ENCODE measurements around the gene TMEM120A. TPM values are rescaled to one million over a fixed set of nuclear protein-coding genes. Genes with fewer than 3 reads are reported as not detected.

TMEM120A gene
- total and polyA plus RNA-seq, 2 experiments from 2014 or later, result 12.7 to 22.3 TPM

DNA sequence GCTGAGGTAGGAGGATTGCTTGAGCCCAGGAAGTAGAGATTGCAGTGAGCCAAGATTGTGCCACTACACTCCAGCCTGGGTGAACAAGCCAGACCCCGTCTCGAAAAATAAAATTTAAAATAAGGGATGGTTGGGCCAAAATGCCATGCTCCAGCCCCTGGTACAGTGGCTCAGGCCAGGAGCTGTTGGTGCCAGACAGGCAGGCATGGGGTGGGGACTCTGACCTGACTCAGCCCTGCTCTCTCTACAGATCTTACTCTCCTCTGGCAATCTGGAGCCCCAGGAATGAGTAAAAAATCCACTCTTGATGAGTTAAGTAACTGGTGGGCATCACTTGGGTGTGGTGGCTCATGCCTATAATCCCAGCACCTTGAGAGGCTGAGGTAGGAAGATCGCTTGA is 8.4 kb upstream of the TMEM120A start:
- no peak overlapping the region for H3K4me3 ChIP-seq
- DNase-seq (ENCODE audit: low spot score) (no peak), ATAC-seq (no peak)
- no peaks in the 10 kb centered on the region; the same call in 1 of the 2 replicates for H4K20me1 ChIP-seq (replicated peaks; ENCODE audit: insufficient read depth)
- no peak overlapping the region for H3K4me2 ChIP-seq
- H3K36me3 ChIP-seq (ENCODE audit: insufficient read depth), result no peaks in the 10 kb centered on the region; the same call in 1 of the 2 replicates
- Mint-ChIP-seq H3K36me3 (ENCODE audit: low read depth) (peaks cover 8% of the 10 kb centered on the region), H3K27ac (no peak overlapping the region), H3K9me3 (no peaks in the 10 kb centered on the region; the same call in 1 of the 3 replicates), H3K27me3 (ENCODE audit: insufficient read depth, low read depth, poor library complexity) (no peaks in the 10 kb centered on the region), H3K4me3 (no peak overlapping the region), H3K4me1 (no peaks in the 10 kb centered on the region)
- H3K27ac ChIP-seq (ENCODE audit: low read depth), result no peak overlapping the region
- H3K9me2 ChIP-seq (ENCODE audit: insufficient read depth), result no peaks in the 10 kb centered on the region
- no peaks in the 10 kb centered on the region for H3K79me2 ChIP-seq (replicated peaks; ENCODE audit: insufficient read depth)
- H2AFZ ChIP-seq, result no peak overlapping the region
- no peaks in the 10 kb centered on the region for H3F3A ChIP-seq (replicated peaks; ENCODE audit: low read depth)
- no peaks in the 10 kb centered on the region for H3K4me1 ChIP-seq (ENCODE audit: insufficient read depth)
- TF ChIP-seq NANOG (IDR thresholded peaks at IDR 0.05; ENCODE audit: borderline replicate concordance), result no peak
- TF ChIP-seq, protein P1, sequence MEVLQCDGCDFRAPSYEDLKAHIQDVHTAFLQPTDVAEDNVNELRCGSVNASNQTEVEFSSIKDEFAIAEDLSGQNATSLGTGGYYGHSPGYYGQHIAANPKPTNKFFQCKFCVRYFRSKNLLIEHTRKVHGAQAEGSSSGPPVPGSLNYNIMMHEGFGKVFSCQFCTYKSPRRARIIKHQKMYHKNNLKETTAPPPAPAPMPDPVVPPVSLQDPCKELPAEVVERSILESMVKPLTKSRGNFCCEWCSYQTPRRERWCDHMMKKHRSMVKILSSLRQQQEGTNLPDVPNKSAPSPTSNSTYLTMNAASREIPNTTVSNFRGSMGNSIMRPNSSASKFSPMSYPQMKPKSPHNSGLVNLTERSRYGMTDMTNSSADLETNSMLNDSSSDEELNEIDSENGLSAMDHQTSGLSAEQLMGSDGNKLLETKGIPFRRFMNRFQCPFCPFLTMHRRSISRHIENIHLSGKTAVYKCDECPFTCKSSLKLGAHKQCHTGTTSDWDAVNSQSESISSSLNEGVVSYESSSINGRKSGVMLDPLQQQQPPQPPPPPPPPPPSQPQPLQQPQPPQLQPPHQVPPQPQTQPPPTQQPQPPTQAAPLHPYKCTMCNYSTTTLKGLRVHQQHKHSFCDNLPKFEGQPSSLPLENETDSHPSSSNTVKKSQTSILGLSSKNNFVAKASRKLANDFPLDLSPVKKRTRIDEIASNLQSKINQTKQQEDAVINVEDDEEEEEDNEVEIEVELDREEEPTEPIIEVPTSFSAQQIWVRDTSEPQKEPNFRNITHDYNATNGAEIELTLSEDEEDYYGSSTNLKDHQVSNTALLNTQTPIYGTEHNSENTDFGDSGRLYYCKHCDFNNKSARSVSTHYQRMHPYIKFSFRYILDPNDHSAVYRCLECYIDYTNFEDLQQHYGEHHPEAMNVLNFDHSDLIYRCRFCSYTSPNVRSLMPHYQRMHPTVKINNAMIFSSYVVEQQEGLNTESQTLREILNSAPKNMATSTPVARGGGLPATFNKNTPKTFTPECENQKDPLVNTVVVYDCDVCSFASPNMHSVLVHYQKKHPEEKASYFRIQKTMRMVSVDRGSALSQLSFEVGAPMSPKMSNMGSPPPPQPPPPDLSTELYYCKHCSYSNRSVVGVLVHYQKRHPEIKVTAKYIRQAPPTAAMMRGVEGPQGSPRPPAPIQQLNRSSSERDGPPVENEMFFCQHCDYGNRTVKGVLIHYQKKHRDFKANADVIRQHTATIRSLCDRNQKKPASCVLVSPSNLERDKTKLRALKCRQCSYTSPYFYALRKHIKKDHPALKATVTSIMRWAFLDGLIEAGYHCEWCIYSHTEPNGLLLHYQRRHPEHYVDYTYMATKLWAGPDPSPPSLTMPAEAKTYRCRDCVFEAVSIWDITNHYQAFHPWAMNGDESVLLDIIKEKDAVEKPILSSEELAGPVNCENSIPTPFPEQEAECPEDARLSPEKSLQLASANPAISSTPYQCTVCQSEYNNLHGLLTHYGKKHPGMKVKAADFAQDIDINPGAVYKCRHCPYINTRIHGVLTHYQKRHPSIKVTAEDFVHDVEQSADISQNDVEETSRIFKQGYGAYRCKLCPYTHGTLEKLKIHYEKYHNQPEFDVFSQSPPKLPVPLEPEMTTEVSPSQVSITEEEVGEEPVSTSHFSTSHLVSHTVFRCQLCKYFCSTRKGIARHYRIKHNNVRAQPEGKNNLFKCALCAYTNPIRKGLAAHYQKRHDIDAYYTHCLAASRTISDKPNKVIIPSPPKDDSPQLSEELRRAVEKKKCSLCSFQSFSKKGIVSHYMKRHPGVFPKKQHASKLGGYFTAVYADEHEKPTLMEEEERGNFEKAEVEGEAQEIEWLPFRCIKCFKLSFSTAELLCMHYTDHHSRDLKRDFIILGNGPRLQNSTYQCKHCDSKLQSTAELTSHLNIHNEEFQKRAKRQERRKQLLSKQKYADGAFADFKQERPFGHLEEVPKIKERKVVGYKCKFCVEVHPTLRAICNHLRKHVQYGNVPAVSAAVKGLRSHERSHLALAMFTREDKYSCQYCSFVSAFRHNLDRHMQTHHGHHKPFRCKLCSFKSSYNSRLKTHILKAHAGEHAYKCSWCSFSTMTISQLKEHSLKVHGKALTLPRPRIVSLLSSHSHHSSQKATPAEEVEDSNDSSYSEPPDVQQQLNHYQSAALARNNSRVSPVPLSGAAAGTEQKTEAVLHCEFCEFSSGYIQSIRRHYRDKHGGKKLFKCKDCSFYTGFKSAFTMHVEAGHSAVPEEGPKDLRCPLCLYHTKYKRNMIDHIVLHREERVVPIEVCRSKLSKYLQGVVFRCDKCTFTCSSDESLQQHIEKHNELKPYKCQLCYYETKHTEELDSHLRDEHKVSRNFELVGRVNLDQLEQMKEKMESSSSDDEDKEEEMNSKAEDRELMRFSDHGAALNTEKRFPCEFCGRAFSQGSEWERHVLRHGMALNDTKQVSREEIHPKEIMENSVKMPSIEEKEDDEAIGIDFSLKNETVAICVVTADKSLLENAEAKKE (CRISPR knock-in tag; IDR thresholded peaks at IDR 0.05), result no peak
- TF ChIP-seq EZH2 (IDR thresholded peaks at IDR 0.05; ENCODE audit: low read depth, unreplicated experiment), result no peak
- no peaks in the 10 kb centered on the region for H3K27me3 ChIP-seq (ENCODE audit: insufficient read depth)

DNA sequence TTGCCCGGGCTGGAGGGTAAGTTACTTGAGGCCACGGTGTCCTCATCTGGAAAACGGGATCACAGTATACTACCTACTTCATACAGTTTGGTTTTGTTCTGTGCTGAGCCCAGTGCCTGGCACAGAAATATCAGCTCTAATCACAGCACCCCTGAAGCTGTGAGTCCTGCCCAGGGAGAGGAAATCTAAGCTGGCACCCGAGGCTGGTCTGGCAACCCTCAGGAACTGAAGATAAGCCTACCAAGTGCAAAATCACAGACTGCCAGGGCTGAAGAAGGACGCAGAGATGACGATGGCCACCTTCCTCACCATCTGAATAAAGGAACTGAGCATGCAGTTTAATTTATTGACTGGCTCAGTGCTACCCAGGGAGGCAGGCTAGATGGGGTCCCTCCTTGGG is 7.7 kb upstream of the TMEM120A start:
- Histone ChIP-seq H3K27ac (ENCODE audit: low read depth) (no peak overlapping the region), H3K79me2 (replicated peaks; ENCODE audit: insufficient read depth) (no peaks in the 10 kb centered on the region), H4K20me1 (replicated peaks; ENCODE audit: insufficient read depth) (no peaks in the 10 kb centered on the region), H3K4me3 (no peak overlapping the region), H3K4me1 (ENCODE audit: insufficient read depth) (no peaks in the 10 kb centered on the region), H3K9me2 (ENCODE audit: insufficient read depth) (no peaks in the 10 kb centered on the region), H2AFZ (no peak overlapping the region), H3K27me3 (ENCODE audit: insufficient read depth) (no peaks in the 10 kb centered on the region), H3F3A (replicated peaks; ENCODE audit: low read depth) (no peaks in the 10 kb centered on the region), H3K4me2 (no peak overlapping the region), H3K36me3 (ENCODE audit: insufficient read depth) (no peaks in the 10 kb centered on the region; the same call in 1 of the 2 replicates)
- Mint-ChIP-seq H3K4me1 (no peaks in the 10 kb centered on the region), H3K9me3 (no peaks in the 10 kb centered on the region; the same call in 1 of the 3 replicates), H3K36me3 (ENCODE audit: low read depth) (peaks cover 14% of the 10 kb centered on the region), H3K4me3 (no peak overlapping the region), H3K27me3 (ENCODE audit: insufficient read depth, low read depth, poor library complexity) (no peaks in the 10 kb centered on the region), H3K27ac (no peak overlapping the region)
- DNase-seq (ENCODE audit: low spot score) (no peak), ATAC-seq (no peak)
- TF ChIP-seq, protein P2, sequence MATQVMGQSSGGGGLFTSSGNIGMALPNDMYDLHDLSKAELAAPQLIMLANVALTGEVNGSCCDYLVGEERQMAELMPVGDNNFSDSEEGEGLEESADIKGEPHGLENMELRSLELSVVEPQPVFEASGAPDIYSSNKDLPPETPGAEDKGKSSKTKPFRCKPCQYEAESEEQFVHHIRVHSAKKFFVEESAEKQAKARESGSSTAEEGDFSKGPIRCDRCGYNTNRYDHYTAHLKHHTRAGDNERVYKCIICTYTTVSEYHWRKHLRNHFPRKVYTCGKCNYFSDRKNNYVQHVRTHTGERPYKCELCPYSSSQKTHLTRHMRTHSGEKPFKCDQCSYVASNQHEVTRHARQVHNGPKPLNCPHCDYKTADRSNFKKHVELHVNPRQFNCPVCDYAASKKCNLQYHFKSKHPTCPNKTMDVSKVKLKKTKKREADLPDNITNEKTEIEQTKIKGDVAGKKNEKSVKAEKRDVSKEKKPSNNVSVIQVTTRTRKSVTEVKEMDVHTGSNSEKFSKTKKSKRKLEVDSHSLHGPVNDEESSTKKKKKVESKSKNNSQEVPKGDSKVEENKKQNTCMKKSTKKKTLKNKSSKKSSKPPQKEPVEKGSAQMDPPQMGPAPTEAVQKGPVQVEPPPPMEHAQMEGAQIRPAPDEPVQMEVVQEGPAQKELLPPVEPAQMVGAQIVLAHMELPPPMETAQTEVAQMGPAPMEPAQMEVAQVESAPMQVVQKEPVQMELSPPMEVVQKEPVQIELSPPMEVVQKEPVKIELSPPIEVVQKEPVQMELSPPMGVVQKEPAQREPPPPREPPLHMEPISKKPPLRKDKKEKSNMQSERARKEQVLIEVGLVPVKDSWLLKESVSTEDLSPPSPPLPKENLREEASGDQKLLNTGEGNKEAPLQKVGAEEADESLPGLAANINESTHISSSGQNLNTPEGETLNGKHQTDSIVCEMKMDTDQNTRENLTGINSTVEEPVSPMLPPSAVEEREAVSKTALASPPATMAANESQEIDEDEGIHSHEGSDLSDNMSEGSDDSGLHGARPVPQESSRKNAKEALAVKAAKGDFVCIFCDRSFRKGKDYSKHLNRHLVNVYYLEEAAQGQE (IDR thresholded peaks at IDR 0.05; ENCODE audit: unreplicated experiment), result no peak
- TF ChIP-seq STAT1 (IDR thresholded peaks at IDR 0.05; ENCODE audit: unreplicated experiment), result no peak
- no peak for TF ChIP-seq EZH2phosphoT487 (IDR thresholded peaks at IDR 0.05; ENCODE audit: unreplicated experiment)
- TF ChIP-seq, protein P3, sequence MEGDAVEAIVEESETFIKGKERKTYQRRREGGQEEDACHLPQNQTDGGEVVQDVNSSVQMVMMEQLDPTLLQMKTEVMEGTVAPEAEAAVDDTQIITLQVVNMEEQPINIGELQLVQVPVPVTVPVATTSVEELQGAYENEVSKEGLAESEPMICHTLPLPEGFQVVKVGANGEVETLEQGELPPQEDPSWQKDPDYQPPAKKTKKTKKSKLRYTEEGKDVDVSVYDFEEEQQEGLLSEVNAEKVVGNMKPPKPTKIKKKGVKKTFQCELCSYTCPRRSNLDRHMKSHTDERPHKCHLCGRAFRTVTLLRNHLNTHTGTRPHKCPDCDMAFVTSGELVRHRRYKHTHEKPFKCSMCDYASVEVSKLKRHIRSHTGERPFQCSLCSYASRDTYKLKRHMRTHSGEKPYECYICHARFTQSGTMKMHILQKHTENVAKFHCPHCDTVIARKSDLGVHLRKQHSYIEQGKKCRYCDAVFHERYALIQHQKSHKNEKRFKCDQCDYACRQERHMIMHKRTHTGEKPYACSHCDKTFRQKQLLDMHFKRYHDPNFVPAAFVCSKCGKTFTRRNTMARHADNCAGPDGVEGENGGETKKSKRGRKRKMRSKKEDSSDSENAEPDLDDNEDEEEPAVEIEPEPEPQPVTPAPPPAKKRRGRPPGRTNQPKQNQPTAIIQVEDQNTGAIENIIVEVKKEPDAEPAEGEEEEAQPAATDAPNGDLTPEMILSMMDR (conservative IDR thresholded peaks at IDR 0.05; ENCODE audit: low read depth in 2 of 2), result no peak
- TF ChIP-seq CREB1 (CRISPR knock-in tag; IDR thresholded peaks at IDR 0.05; ENCODE audit: low read depth), result no peak
- no peak for TF ChIP-seq ZNF114 (CRISPR knock-in tag; IDR thresholded peaks at IDR 0.05)
- TF ChIP-seq ZNF331 (CRISPR knock-in tag; IDR thresholded peaks at IDR 0.05; ENCODE audit: low read depth), result no peak

Measured in GM23338 (cell line).